Naive thymus-derived CD8-positive, alpha-beta T cell (primary cell): ENCODE results near the gene SOX10. TPM values are rescaled to one million over a fixed set of nuclear protein-coding genes. Genes with fewer than 3 reads are reported as not detected.

Source experiments
- ATAC-seq, 2 donors: fragments of 150-1000 bp; cut with Tn5 transposase in 1 of 2; sonication (Bioruptor Pico), chemical (Tn5 transposase) in 1 of 2; 1 replicate in 1 of 2; 2 replicates in 1 of 2; pipeline ENCODE4 v1.10.0; 2021; ENCODE audit warnings: mild to moderate bottlenecking in 2 of 2, moderate library complexity in 2 of 2
- POLR2A ChIA-PET: fragments of 350-600 bp; sonication (Branson Sonifier 250); formaldehyde crosslinking; loops from one replicate; lab custom pipeline; 2021; ENCODE audit warnings: antibody characterized with exemption; lab: Charles Lee
- DNase-seq, 10 donors: peaks; one replicate each; pipeline versions ENCODE4 v3.0.0 to v3.0.0-alpha.2; 2020 to 2022
- H3K27ac Mint-ChIP-seq, 10 donors: one replicate each; pipeline ENCODE4 v1.8.0; 2020 to 2022; ENCODE audit warnings: mild to moderate bottlenecking in 10 of 10, mixed read lengths in 10 of 10, moderate library complexity in 4 of 10, inconsistent platforms in 1 of 10
- H3K27me3 Mint-ChIP-seq, 5 donors: one replicate each; pipeline ENCODE4 v1.8.0; 2021 to 2022; ENCODE audit warnings: mixed read lengths in 5 of 5
- H3K36me3 Mint-ChIP-seq, 3 donors: one replicate each; pipeline ENCODE4 v1.8.0; 2020 to 2022; ENCODE audit warnings: mixed read lengths in 3 of 3, mild to moderate bottlenecking in 2 of 3, inconsistent platforms in 1 of 3
- H3K4me1 Mint-ChIP-seq, 4 donors: one replicate each; pipeline ENCODE4 v1.8.0; 2021 to 2022; ENCODE audit warnings: mixed read lengths in 4 of 4
- H3K4me3 Mint-ChIP-seq, 10 donors: one replicate each; pipeline ENCODE4 v1.8.0; 2020 to 2022; ENCODE audit warnings: mild to moderate bottlenecking in 10 of 10, mixed read lengths in 10 of 10, moderate library complexity in 6 of 10, inconsistent platforms in 1 of 10
- H3K9me3 Mint-ChIP-seq, 9 donors: one replicate each; pipeline ENCODE4 v1.8.0; 2020 to 2022; ENCODE audit warnings: mixed read lengths in 9 of 9, mild to moderate bottlenecking in 3 of 9, inconsistent platforms in 1 of 9, moderate library complexity in 1 of 9
- polyA plus RNA-seq, 3 donors: library from polyadenylated mRNA; unstranded; fragments of 300-500 nt; fragmentation: Illumina TruSeq; gene quantifications; one replicate each; pipeline ENCODE4 v1.2.3, GENCODE V29; 2021
- total RNA-seq, 8 experiments: library from RNA in 2 of 8; stranded (reverse) in 2 of 8; gene quantifications; one replicate each; pipeline ENCODE4 v1.2.3 and lab custom pipeline; 2021 to 2026

Gene SOX10
- total RNA-seq (not detected), polyA plus RNA-seq (not detected), total RNA-seq (lab: John Stamatoyannopoulos, UW) (0 to 0.17 (median 0) reads per million in 6 experiments)

GRCh38 chr22:37983860-37984791 is at the start of gene SOX10:
SOX10 (minus strand) TSS chr22:37984555; CDS start chr22:37983784, 771 bp downstream.
- ATAC-seq (no peak), DNase-seq (no peak)
- Mint-ChIP-seq H3K4me3 (no peak within 1 kb of the TSS), H3K9me3 (no peaks in the 10 kb centered on the region), H3K27ac (peak within 1 kb of the TSS in 2 of 10 donors; percentile 20 to 24), H3K36me3 (peaks cover 0 to 9% (median 0%) of the 10 kb centered on the region in 3 donors), H3K27me3 (no peaks in the 10 kb centered on the region), H3K4me1 (peaks cover 0 to 4% (median under 1%) of the 10 kb centered on the region in 4 donors)
- POLR2A ChIA-PET: no interaction called here

GRCh38 chr22:38033522-38034277 is 49.3 kb upstream of the SOX10 start:
- POLR2A ChIA-PET: no interaction called here
- H3K9me3 Mint-ChIP-seq: no peaks in the 10 kb centered on the region
- H3K36me3 Mint-ChIP-seq: no peaks in the 10 kb centered on the region
- DNase-seq: no peak
- H3K27ac Mint-ChIP-seq: no peak overlapping the region
- H3K4me3 Mint-ChIP-seq: no peak overlapping the region
- H3K4me1 Mint-ChIP-seq: peaks cover 0 to 3% (median 0%) of the 10 kb centered on the region in 4 donors
- H3K27me3 Mint-ChIP-seq: no peaks in the 10 kb centered on the region
- ATAC-seq: no peak

GRCh38 chr22:38032681-38033521 is 48.5 kb upstream of the SOX10 start:
- H3K27ac Mint-ChIP-seq: peak overlapping the region in 1 of 10 donors; percentile 54
- H3K9me3 Mint-ChIP-seq: no peaks in the 10 kb centered on the region
- DNase-seq (no peak), ATAC-seq (no peak)
- POLR2A ChIA-PET: no interaction called here
- no peaks in the 10 kb centered on the region for H3K36me3 Mint-ChIP-seq
- no peak overlapping the region for H3K4me3 Mint-ChIP-seq
- H3K27me3 Mint-ChIP-seq: no peaks in the 10 kb centered on the region
- peaks cover 0 to 3% (median 0%) of the 10 kb centered on the region in 4 donors for H3K4me1 Mint-ChIP-seq

DNA sequence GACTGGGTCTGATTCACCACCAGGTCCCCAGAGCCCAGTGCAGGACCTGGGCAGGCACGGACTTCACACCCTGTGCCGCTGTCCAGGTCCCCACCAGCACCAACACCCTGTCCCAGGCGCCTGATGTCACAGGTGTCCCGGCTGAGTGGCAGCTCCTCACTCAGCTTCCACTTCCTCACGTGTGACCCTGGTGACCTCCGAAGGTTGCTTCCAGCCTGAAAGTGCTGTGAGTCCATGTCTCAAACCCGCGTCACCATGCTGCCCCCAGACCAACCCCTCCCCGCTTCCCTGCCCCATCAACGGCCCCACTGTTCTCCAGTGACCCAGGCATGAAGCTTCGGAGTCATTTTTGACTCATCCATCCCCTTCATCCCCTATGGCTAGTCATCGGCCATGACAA is 47.1 kb upstream of the SOX10 start:
- peaks cover 0 to 2% (median 0%) of the 10 kb centered on the region in 3 donors for H3K36me3 Mint-ChIP-seq
- no peak overlapping the region for H3K27ac Mint-ChIP-seq
- POLR2A ChIA-PET: no interaction called here
- ATAC-seq (no peak), DNase-seq (no peak)
- H3K9me3 Mint-ChIP-seq: no peaks in the 10 kb centered on the region
- H3K4me3 Mint-ChIP-seq: no peak overlapping the region
- no peaks in the 10 kb centered on the region for H3K27me3 Mint-ChIP-seq
- H3K4me1 Mint-ChIP-seq: peaks cover 0 to 6% (median 0%) of the 10 kb centered on the region in 4 donors

- Mint-ChIP-seq H3K36me3 (peaks cover 0 to 3% (median 0%) of the 10 kb centered on the region in 3 donors), H3K27me3 (no peaks in the 10 kb centered on the region), H3K4me3 (no peak overlapping the region), H3K4me1 (peaks cover 0 to 6% (median 0%) of the 10 kb centered on the region in 4 donors), H3K27ac (no peak overlapping the region), H3K9me3 (no peaks in the 10 kb centered on the region)
- DNase-seq (no peak), ATAC-seq (no peak)
- POLR2A ChIA-PET: no interaction called here
These were observed 46.2 kb upstream of the SOX10 start for GRCh38 chr22:38030311-38031133.

- Mint-ChIP-seq H3K27me3 (no peaks in the 10 kb centered on the region), H3K36me3 (peaks cover 0 to 3% (median 0%) of the 10 kb centered on the region in 3 donors), H3K4me1 (peaks cover 0 to 8% (median 0%) of the 10 kb centered on the region in 4 donors), H3K9me3 (no peaks in the 10 kb centered on the region), H3K27ac (peak overlapping the region in 1 of 10 donors; percentile 32), H3K4me3 (no peak overlapping the region)
- DNase-seq: no peak
- POLR2A ChIA-PET: no interaction called here
- no peak for ATAC-seq
These were observed 45.5 kb upstream of the SOX10 start for GRCh38 chr22:38029901-38030300.

GRCh38 chr22:38029370-38029769 is 45.0 kb upstream of the SOX10 start:
- Mint-ChIP-seq H3K27me3 (no peaks in the 10 kb centered on the region), H3K4me1 (peaks cover 0 to 8% (median 0%) of the 10 kb centered on the region in 4 donors), H3K4me3 (no peak overlapping the region), H3K9me3 (no peaks in the 10 kb centered on the region), H3K36me3 (peaks cover 0 to 3% (median 0%) of the 10 kb centered on the region in 3 donors), H3K27ac (no peak overlapping the region)
- POLR2A ChIA-PET: no interaction called here
- no peak for DNase-seq
- no peak for ATAC-seq

GRCh38 chr22:38028344-38029130 is 44.2 kb upstream of the SOX10 start:
- no peaks in the 10 kb centered on the region for H3K27me3 Mint-ChIP-seq
- ATAC-seq (no peak), DNase-seq (no peak)
- POLR2A ChIA-PET: no interaction called here
- H3K4me3 Mint-ChIP-seq: no peak overlapping the region
- peak overlapping the region in 2 of 10 donors; percentile 57 to 70 for H3K27ac Mint-ChIP-seq
- H3K36me3 Mint-ChIP-seq: peaks cover 0 to 3% (median 0%) of the 10 kb centered on the region in 3 donors
- H3K4me1 Mint-ChIP-seq: peaks cover 0 to 5% (median 0%) of the 10 kb centered on the region in 4 donors
- H3K9me3 Mint-ChIP-seq: no peaks in the 10 kb centered on the region

- H3K4me3 Mint-ChIP-seq: no peak overlapping the region
- H3K4me1 Mint-ChIP-seq: peaks cover 0 to 5% (median 0%) of the 10 kb centered on the region in 4 donors
- no peak for DNase-seq
- no peak overlapping the region for H3K27ac Mint-ChIP-seq
- POLR2A ChIA-PET: no interaction called here
- H3K36me3 Mint-ChIP-seq: peaks cover 0 to 3% (median 0%) of the 10 kb centered on the region in 3 donors
- H3K9me3 Mint-ChIP-seq: no peaks in the 10 kb centered on the region
- no peak for ATAC-seq
- H3K27me3 Mint-ChIP-seq: no peaks in the 10 kb centered on the region
These were observed 43.1 kb upstream of the SOX10 start for GRCh38 chr22:38027487-38027886.

- Mint-ChIP-seq H3K27ac (peak overlapping the region in 1 of 10 donors; percentile 15), H3K36me3 (peaks cover 0 to 3% (median 0%) of the 10 kb centered on the region in 3 donors), H3K9me3 (no peaks in the 10 kb centered on the region), H3K4me1 (peaks cover 0 to 5% (median 0%) of the 10 kb centered on the region in 4 donors), H3K27me3 (no peaks in the 10 kb centered on the region), H3K4me3 (no peak overlapping the region)
- ATAC-seq: no peak
- POLR2A ChIA-PET: no interaction called here
- no peak for DNase-seq
These were observed 42.1 kb upstream of the SOX10 start for GRCh38 chr22:38026130-38027111.
